Measurements from ENCODE around the gene SLC25A44.
"Not testable (repeated sequence)": the region's sequence is repeated elsewhere in the genome, so short reads cannot be mapped to it uniquely, and the experiment has no call there.

Gene SLC25A44

DNA sequence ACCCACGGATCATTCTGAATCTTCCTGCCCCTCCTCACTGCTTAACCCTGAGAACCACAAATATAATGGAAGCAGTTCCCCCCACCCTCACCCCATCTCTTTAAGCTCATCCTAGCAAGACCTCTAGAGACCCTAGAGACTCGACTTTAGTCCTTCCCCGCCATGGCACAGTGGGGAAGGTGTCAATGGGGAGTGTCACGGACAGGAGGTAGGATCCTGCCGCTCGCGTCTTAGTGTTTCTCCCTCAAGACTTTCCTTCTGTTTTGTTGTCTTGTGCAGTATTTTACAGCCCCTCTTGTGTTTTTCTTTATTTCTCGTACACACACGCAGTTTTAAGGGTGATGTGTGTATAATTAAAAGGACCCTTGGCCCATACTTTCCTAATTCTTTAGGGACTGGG lies 18.2 kb downstream of the SLC25A44 start:
- no peak for DNase-seq

GRCh38 chr1:156212833-156213643 lies 19.1 kb downstream of the SLC25A44 start, which contains the start of gene PMF1:
PMF1 (plus strand) TSS chr1:156213007; CDS start chr1:156213016, 9 bp downstream.
- DNase-seq, result peak; percentile 94

DNA sequence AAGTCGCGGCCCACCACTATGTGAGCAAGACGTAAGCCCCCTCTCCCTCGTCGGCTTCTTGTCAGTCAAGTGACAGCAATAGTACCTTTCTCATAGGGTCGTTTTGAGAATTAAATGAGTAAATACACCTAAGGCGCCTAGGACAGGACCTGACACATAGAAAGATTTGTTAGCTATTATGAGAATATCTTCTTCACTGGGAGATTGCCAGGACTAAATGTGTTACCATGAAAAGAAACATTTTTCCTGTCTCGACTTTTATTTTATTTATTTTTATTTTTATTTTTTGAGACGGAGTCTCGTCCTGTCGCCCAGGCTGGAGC lies 19.7 kb downstream of the SLC25A44 start:
- no peak for DNase-seq

- no peak for DNase-seq
Measured at GRCh38 chr1:156214024-156214748, 20.3 kb downstream of the SLC25A44 start.

- DNase-seq, result not testable (repeated sequence)
Measured at GRCh38 chr1:156216361-156217086, 22.6 kb downstream of the SLC25A44 start.

DNA sequence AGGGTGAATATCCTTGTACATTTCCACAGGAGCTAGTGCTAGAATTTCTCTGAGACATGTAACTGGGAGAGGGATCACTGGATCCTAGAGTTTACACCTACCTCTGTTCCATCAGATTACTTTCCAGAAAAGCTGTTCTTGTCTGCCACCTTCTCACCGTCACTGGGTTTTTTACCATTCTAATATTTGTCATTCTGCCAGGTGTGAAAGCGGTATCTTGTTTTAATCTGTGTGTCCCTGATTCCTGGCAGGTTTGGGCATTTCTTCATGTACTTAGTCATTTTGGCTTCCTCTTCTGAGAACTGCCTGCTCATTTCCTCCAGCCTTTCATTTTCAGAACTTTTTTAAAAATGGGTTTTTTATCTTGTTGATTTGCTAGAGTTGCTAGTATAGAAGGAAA lies 24.0 kb downstream of the SLC25A44 start:
- no peak for DNase-seq

DNA sequence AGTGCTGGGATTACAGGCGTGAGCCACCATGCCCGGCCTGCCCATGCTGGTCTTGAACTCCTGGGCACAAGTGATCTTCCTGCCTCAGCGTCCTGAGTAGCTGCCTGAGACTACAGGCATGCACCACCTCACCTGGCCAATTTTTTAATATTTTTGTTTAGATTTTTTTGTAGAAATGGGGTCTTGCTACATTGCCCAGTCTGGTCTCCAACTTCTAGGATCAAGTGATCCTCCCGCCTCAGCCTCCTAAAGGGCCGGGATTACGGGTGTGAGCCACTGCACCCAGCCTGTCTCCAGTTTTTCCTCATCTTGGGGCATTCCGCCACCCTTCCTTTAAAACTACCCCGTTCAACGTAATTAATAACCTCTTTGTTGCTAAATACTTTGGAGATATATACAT lies 26.3 kb downstream of the SLC25A44 start:
- DNase-seq, result no peak

DNA sequence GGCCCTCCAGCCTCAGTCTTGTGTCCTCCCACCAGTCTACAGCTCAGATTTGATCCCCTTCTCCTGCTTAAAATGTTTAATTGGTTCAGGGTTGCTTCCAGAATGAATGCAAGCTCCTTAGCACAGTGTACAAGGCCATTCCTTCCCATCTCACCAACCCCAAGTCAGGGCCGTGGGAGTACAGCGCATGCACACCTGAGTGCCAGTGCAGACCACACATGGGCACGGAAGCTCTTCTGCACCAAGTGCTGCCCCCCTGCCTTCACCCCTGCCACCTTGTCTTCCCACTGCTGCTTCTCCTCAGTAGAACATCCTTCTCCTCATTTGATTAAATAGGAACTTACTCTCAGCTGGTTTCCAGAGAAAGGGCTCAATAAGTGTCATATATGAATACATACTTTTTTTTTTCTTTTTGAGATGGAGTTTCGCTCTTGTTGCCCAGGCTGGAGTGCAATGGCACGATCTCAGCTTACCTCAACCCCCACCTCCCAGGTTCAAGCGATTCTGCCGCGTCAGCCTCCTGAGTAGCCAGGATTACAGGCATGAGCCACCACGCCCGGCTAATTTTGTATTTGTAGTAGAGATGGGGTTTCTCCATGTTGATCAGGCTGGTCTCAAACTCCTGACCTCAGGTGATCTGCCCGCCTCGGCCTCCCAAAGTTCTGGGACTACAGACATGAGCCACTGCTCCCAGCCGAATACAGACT lies 28.2 kb downstream of the SLC25A44 start:
- no peak for DNase-seq

DNA sequence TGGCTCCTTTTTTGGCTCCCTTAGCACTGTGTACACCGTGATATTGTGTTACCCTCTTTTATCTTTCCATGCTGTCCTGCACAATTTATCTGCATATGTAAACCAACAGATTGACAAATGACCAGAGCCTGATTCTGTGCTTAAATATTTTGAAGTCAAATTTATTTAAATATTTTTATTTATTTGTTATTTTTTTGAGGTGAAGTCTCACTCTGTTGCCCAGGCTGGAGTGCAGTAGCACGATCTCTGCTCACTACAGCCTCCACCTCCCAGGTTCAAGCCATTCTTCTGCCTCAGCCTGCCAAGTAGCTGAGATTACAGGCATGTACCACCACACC lies 31.7 kb downstream of the SLC25A44 start:
- DNase-seq, result no peak

- no peak for DNase-seq
Measured at GRCh38 chr1:156226116-156226538, 32.2 kb downstream of the SLC25A44 start.

DNA sequence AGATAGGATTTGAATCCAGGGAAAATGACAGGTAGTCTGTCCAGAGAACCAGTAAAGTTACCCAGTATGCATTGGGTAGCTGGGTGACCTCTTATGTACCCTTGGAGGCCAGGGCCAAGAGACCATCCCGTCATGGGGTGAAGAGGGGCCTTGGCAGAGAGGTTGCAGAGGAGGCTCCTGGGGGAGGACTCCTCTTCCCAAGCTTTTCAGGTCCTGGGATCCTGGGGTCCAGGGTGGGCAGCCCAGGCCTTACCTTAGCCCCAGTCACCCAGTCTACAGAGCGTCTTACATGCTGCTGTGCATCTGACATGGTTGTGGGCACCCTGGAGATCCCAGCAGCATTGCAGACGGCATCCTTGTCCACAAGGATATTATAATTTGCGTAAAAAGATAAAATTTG lies 32.9 kb downstream of the SLC25A44 start:
- DNase-seq, result no peak

- DNase-seq, result no peak
Measured at GRCh38 chr1:156228501-156228900, 34.6 kb downstream of the SLC25A44 start.

DNA sequence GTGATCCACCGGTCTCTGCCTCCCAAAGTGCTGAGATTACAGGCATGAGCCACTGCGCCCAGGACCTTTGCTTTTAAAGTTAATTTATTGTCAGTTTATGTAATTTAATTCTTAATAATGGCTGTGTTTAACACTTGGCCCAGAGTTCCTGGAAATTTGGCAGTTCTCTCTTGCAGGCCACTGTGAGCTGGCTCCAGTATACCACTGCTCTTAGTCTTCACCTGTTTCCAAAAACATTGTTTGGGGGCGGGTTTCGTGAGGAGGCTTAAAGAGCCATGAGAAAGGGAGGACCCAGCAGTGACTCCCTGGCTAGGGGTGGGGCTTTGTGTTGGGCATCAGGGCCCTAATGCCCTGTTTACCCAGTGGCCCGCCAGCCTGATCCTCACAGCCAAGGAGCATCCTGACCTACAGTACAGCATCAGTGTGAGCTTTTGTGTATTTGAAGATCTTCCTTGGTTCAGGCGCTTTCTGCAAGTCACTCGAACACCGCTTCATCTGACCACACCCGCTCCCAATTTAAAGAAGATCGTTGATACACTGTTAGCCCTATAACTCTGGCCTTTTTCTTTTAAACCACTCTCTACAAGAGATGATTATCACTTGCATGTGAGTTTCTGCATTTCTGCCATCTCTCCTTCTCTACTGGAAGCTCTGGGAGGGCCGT lies 36.0 kb downstream of the SLC25A44 start:
- DNase-seq, result no peak

DNA sequence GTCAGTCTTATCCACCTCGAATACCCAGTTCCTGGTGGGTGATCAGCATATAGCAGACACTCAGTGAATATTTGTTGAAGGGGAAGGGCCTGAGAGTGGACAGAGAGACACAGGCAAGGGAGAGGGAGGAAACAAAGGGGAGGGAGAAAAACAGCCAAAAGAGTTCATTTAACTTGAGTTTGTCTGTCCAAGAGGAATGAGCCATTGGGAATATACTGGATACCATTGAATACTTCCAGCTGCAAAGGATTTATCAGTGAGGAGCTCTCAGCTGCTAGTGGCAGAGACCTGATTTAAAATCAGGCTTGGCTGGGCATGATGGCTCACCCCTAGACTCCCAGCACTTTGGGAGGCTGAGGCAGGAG lies 36.6 kb downstream of the SLC25A44 start:
- DNase-seq, result no peak

DNA sequence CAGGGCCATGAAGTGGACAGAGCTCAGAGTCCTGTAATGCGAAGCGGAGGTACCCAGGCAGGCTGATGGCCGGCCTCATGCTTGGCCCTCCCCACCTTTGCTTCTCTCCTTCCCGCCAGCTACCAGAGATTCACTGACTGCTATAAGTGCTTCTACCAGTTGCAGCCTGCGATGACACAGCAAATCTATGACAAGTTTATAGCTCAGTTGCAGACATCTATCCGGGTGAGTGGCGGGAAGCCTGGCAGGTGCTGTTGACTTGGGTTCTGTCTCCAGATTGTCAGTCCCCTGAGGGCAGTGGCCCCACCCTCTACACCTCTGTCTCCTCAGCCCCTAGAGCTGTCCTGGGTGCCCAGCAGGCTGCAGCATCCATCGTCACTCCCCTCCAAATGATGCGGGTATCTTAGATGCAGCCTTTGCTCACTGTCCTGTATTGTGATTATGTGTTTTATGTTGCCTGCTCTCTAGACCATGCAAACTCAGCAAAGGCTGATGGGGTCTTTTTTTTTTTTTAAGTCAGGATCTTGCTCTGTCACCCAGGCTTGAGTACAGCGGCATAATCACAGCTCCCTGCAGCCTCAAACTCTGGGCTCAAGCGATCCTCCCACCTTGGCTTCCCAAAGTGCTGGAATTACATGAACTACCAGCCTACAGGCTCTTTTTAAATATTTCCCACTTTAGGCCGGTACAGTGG lies 38.4 kb downstream of the SLC25A44 start:
- no peak for DNase-seq

DNA sequence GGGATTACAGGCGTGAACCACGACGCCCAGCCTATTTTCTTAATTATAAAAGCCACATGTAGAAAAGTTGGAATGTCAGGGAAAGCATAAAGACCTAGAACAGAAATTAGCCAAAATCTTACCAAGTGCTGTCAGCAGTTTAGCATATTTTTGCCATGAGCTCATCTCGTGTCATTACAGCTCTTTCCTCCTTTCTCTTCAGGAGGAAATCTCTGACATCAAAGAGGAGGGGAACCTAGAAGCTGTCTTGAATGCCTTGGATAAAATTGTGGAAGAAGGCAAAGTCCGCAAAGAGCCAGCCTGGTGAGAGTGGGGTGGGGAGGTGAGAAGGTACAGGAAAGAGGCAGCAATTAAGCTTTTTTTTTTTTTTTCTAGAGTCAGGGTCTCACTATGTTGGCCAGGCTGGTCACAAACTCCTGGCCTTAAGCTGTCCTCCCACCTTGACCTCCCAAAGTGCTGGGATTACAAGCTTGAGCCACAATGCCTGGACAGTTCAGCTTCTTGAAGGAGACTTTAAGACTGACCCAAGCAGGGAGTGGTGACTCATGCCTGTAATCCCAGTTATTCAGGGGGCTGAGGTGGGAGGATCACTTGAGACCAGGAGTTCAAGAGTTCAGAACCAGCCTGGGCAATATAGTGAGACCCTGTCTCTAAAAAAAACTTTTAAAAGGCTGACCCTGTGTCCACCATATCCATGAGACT lies 39.7 kb downstream of the SLC25A44 start:
- no peak for DNase-seq

DNA sequence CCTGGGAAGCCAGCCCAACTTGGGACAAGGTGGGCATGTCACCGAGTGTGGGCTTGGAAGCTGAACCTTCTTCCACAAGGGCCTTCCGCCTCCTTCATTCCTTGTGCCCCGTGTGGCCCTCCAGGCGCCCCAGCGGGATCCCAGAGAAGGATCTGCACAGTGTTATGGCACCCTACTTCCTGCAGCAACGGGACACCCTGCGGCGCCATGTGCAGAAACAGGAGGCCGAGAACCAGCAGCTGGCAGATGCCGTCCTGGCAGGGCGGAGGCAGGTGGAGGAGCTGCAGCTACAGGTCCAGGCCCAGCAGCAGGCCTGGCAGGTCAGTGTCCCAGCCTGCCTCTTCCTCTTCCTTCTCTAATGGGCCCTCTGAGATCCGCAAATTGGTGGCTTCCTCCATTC lies 42.3 kb downstream of the SLC25A44 start:
- DNase-seq, result no peak

GRCh38 chr1:156238248-156238647 lies 44.3 kb downstream of the SLC25A44 start:
- no peak for DNase-seq

- DNase-seq, result no peak
Measured at GRCh38 chr1:156241311-156241811, 47.5 kb downstream of the SLC25A44 start.

GRCh38 chr1:156241926-156242325 lies 48.0 kb downstream of the SLC25A44 start, which contains the start of gene BGLAP:
BGLAP (plus strand) TSS chr1:156242184; CDS start chr1:156242232, 48 bp downstream.
- DNase-seq, result no peak

- no peak for DNase-seq
Measured at GRCh38 chr1:156242738-156243137, 48.8 kb downstream of the SLC25A44 start.

Data from NCI-H2029 (cell line).